ENCODE measurements around the gene CCDC73. TPM values are rescaled to one million over a fixed set of nuclear protein-coding genes. Genes with fewer than 3 reads are reported as not detected.

The CCDC73 gene
- total RNA-seq, 1 donor from 2014 or later, result not detected

- DNase-seq, result no peak
- intact Hi-C loops (cut with micrococcal nuclease), result no loop called here
- peaks cover 6% of the 10 kb centered on the region for H3K9me3 ChIP-seq (replicated peaks)
Measured at GRCh38 chr11:32635819-32636218, 158.6 kb downstream of the CCDC73 start.

GRCh38 chr11:32630844-32631243, 163.6 kb downstream of the CCDC73 start:
- Histone ChIP-seq H3K36me3 (no peaks in the 10 kb centered on the region), H3K4me3 (no peak overlapping the region), H3K27me3 (ENCODE audit: low read depth) (no peaks in the 10 kb centered on the region), H3K9me3 (replicated peaks) (peaks cover 6% of the 10 kb centered on the region), H3K4me1 (no peaks in the 10 kb centered on the region), H3K27ac (replicated peaks) (no peak overlapping the region)
- intact Hi-C loops (cut with micrococcal nuclease), result no loop called here
- DNase-seq, result no peak
- no peak for TF ChIP-seq CTCF (IDR thresholded peaks at IDR 0.05; ENCODE audit: borderline replicate concordance)

More at GRCh38 chr11:32635819-32636218, 158.6 kb downstream of the CCDC73 start:
- Histone ChIP-seq H3K4me3 (no peak overlapping the region), H3K27me3 (ENCODE audit: low read depth) (no peaks in the 10 kb centered on the region), H3K36me3 (no peaks in the 10 kb centered on the region), H3K27ac (replicated peaks) (no peak overlapping the region), H3K4me1 (no peaks in the 10 kb centered on the region)
- no peak for TF ChIP-seq CTCF (IDR thresholded peaks at IDR 0.05; ENCODE audit: borderline replicate concordance)

GRCh38 chr11:32616903-32617302, 177.6 kb downstream of the CCDC73 start:
- no peak for DNase-seq
- Histone ChIP-seq H3K36me3 (no peaks in the 10 kb centered on the region), H3K4me1 (peaks cover 7% of the 10 kb centered on the region), H3K9me3 (replicated peaks) (peaks cover 12% of the 10 kb centered on the region), H3K27me3 (ENCODE audit: low read depth) (no peaks in the 10 kb centered on the region), H3K27ac (replicated peaks) (no peak overlapping the region), H3K4me3 (no peak overlapping the region)
- intact Hi-C loops (cut with micrococcal nuclease), result no loop called here
- TF ChIP-seq CTCF (IDR thresholded peaks at IDR 0.05; ENCODE audit: borderline replicate concordance), result no peak

GRCh38 chr11:32615422-32615821, 179.0 kb downstream of the CCDC73 start:
- H3K4me1 ChIP-seq, result peaks cover 7% of the 10 kb centered on the region
- no peak overlapping the region for H3K27ac ChIP-seq (replicated peaks)
- intact Hi-C loops (cut with micrococcal nuclease), result no loop called here
- no peaks in the 10 kb centered on the region for H3K36me3 ChIP-seq
- H3K27me3 ChIP-seq (ENCODE audit: low read depth), result no peaks in the 10 kb centered on the region
- no peak overlapping the region for H3K4me3 ChIP-seq
- no peak for DNase-seq
- TF ChIP-seq CTCF (IDR thresholded peaks at IDR 0.05; ENCODE audit: borderline replicate concordance), result peak; percentile 44
- no peaks in the 10 kb centered on the region for H3K9me3 ChIP-seq (replicated peaks)

GRCh38 chr11:32613500-32614151, 180.8 kb downstream of the CCDC73 start:
- intact Hi-C loops (cut with micrococcal nuclease), result no loop called here
- no peak overlapping the region for H3K4me3 ChIP-seq
- DNase-seq, result no peak
- TF ChIP-seq CTCF (IDR thresholded peaks at IDR 0.05; ENCODE audit: borderline replicate concordance), result no peak
- no peaks in the 10 kb centered on the region for H3K36me3 ChIP-seq
- H3K27me3 ChIP-seq (ENCODE audit: low read depth), result no peaks in the 10 kb centered on the region
- H3K4me1 ChIP-seq, result peaks cover 7% of the 10 kb centered on the region
- H3K27ac ChIP-seq (replicated peaks), result no peak overlapping the region
- H3K9me3 ChIP-seq (replicated peaks), result no peaks in the 10 kb centered on the region
